ENCODE data around the gene EPN2.

GRCh38 chr17:19299214-19299747, 62.1 kb downstream of the EPN2 start:
- TF ChIP-seq CTCF (IDR thresholded peaks at IDR 0.05) (no peak), POLR2A (IDR thresholded peaks at IDR 0.05) (no peak)
